ENCODE results near the gene CCND1.

CCND1 gene

DNA sequence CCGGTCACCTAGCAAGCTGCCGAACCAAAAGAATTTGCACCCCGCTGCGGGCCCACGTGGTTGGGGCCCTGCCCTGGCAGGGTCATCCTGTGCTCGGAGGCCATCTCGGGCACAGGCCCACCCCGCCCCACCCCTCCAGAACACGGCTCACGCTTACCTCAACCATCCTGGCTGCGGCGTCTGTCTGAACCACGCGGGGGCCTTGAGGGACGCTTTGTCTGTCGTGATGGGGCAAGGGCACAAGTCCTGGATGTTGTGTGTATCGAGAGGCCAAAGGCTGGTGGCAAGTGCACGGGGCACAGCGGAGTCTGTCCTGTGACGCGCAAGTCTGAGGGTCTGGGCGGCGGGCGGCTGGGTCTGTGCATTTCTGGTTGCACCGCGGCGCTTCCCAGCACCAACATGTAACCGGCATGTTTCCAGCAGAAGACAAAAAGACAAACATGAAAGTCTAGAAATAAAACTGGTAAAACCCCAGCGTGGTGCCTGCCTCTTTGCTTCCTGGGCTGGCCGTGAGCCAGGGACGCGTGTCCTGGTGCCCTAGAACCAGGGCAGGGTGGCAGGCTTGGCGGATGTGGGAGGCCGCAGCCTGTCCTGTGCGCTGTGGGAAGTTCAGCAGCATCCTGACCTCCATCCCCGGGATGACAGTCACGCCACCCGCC is 13.2 kb downstream of the CCND1 start:
- no peak for DNase-seq

DNA sequence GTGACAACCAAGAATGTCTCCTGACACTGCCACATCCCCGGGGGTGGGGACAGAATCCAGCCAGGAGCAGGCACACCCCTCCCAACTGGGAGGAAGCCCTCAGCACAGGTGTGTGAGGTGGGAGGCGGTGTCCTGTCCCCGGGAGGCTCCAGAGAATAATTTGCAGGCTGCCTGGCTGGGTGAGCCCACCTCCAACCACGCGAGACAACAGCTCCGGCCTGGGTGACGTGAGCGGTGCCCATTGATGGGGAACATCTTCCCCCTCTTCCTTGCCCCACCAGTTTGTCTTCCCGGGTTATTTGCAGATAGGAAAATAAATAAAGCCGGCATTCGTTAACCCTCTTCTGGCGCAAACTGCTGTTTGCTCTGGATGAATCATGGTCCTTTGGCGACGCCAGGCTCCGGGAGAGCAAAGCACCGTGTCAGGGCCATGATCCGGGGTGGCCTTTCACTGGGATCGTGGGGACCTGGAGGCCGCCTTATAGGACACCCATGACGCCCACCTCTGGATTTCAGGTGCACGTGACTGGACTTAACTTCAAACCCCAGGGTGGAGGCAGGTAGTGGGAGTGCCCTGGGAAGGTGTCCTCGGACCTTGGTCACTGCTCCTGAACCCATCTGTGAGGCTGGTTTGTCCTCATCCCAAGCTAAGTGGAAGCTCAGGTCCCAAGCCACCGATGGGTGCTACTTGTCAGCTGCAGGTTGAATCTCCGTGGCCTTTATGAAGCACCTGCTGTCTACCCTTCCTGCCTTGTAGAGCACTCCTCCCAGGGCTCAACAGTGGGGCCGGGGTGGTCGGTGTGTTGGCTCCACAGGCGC is 13.9 kb downstream of the CCND1 start:
- DNase-seq = no peak

DNA sequence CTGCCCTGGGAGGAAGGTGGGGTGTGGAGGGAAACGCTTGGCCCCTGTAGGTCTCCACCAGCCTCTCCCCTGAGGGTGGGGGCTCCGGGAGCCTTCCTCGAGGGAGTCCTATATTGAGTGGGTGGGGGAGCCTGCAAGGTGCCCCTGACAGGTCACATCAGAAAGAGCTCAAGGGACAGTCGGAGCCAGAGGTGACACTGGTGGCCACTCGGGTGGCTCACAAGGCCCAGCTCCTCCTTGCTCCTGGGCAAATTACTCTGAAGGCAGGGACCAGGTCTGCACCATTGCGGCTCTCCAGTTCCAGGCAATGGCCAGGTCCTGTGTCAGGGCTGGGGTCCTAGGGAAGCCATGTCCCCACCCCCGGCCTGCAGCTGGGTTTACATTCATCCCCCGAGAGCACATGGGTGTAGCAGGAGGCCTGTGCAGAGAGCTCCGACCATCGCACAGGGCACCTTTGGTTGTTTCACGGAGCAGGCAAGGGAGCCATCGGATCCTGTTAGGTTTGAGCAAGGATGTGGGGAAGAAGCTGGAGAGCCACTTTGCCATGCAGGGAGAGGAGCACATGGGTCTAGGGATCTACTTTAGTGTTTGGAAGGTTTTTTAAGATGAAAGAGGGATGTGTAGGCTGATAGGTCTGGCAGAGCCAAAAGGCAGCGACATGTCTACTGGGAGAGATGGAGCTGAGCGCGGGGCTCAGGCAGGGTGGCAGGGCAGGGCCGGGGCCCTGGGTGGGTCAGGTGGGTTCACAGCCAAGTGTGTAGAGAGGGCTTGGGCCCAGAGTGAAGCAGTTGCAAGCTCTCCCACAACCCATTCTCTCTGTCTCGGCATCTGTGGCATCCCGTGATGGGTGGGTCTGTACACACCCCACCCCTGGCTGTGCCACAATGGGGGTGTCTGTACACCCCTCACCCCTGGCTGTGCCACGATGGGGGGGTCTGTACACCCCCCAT is 14.8 kb downstream of the CCND1 start:
- no peak for DNase-seq

DNA sequence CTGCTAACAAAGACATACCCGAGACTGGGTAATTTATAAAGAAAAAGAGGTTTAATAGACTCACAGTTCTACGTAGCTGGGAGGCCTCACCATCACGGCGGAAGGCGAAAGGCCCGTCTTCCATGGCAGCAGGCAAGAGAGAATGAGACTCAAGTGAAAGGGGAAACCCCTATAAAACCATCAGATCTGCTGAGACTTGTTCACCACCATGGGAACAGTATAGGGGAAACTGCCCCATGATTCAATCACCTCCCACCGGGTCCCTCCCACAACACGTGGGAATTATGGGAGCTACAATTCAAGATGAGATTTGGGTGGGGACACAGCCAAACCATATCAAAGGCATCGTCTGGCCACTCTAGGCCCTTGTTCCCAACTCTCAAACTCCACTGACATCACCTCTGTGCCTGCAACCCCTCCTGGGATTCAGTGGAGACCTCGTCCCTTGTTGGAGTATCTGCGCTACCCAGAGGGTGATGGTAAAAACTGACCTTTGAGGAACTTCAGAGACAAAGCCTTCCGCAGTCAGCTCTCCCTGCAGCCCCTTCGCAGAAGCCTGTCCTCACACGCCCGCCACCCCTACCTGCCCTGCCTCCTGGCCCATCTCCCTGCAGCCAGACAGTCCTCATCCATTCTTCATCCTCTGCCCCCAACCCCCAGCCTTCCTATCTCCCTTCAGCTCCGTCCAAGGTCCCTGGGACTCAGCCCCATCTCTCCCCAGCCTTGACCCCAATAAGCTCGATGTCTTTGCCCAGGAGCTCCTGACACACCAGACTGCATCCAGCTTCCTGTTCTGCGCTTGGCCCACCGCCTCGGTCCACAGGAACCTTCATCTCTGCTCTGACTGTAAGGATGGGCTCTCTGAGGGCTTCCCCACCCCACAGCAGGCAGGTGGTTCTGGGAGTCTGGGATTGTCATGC is 15.8 kb downstream of the CCND1 start:
- no peak for DNase-seq

DNA sequence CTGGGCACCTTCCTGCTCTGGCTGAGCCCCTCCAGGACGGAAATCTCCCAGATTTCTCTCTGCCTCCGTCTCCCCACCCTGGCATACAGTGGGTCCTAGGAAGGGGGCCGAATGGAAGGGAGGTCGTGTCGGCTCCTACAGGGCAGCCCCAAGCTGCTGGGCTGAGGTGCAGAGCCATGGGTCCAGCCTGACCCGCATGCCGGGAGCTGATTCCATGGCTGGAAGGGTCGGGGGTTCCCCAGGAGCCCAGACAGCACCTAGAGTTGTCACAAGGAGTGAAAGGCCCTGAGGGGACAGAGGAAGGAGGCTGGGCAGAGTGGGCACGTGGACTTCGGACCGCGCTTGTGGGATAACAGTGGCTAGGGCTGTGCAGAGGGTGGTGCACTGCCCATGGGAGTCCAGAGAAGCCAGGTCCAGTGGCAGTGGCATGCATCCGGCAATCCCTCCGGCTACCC is 16.5 kb downstream of the CCND1 start:
- DNase-seq = no peak

DNA sequence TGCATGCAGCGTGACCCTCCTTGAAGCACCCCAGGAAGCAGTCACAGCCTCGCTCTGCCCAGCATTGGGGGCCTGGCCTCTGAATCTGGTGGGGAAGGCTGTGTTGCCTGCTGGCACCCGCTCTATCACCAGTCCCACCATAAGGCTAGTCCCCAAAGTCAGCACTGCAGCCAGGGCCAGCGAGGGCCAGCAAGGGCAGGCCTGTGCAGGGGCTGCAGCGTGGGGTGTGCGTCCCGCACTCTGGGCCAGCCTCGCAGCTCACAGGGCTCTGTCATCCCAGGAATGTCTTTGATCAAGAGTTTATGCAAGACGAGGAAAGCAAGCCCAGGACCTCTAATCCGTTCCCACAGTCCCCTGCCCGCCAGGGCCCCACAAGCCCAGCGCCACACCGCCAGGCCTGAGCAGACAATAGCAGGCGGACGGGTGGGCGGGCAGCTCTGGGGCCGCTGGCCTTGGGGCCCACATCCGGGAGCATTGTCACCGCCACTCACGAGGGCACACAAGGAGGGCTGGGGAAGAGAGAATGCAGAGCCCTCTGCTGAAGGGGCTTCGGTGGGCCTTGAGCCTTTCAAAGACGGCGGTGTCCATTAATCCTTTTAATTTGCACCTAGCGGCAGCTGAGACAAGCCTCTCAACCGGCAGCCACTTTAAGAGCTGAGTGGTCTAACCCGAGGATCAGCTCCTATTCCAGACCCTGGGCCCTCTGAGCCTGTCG is 17.1 kb downstream of the CCND1 start:
- no peak for DNase-seq

DNA sequence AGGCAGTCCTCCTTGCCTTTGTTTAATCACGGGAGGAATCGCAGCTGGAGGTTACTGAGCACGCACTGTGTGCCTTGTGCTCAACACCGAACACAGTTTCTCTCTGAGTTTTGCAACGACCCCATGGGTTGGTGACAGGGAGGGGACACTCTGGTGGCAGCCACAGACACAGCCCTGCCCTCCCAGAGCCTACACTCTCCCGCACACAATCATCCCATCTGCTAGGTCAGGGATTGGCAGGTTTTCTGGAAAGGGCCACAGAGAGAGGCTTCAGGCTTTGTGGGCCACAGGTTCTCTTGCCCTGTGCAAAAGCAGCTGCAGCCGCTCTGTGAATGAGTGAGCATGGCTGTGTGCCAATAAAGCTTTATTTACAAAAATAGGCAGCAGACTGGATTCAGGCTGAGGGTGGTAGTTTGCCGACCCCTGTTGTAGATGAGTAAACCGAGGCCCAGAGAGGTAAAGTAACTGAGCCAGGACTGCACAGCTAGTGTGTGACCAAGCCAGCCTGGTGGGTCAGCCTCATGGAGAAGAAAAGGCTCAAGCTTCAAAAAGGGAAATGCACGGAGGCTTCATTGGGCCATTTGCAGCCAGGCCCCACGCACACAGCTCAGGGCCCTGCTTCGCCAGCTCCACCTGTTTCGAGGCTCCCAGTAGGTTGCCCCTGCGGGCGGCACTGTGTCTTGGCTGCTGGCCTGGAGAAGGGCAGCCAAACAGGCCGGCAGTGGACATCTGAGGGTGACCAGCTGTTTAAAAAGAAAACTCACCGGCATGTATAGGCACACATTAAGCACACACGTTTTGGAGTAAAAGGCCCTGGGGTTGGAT is 17.9 kb downstream of the CCND1 start:
- no peak for DNase-seq

DNA sequence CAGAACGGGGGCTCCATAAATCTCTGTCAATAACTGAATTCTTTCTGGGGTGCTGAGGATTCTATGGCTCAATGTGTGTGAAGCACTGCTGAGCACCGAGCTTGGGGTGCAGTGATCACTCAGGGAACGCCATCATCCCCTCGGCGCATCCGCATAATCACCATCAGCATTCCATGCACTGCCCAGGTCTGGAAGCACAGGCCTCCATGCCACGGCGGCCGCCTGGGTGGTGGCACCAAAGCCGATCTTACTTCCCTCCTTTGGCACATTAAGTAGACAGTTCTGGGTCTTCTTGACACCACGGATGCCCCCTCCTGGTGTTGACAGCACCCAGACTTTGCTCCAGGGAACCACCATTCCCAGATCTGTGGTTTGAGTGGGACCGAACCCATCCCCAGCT is 18.6 kb downstream of the CCND1 start:
- no peak for DNase-seq

DNA sequence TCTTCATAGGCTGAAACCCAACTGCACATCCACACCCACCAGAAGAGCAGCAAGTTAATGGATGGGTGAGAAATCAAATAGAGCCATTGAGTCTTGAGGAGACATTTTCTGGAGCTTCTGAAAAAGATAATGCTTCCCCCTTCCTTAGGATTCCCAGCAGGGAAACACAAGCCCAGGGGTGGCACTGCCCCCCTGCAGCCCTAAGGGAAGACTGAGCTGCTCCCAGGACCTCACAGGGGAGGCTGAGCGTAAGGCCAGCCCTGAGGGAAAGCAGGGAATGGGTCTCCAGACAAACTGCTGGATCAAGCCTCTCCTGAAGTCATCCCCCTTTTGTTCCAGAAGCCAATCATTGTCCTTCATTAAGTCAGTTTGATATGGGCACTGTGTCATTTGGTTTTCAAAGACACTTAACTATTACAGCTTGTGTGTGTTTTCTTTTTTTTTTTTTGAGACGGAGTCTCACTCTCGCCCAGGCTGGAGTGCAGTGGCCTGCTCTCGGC is 19.1 kb downstream of the CCND1 start:
- no peak for DNase-seq

DNA sequence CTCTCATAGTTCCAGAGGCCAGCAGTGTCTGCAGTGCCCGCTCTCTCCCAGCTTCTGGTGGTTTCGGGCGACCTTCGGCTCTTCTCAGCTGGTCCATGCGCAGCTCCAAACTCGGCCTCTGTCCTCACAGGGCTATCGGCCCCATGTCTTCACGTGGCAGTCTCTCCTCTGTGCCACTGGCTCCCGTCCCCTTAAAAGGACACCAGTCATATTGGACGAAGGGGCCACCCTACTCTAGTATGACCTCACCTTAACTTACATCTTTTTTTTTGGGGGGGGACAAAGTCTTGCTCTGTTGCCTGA is 20.4 kb downstream of the CCND1 start:
- no peak for DNase-seq

DNA sequence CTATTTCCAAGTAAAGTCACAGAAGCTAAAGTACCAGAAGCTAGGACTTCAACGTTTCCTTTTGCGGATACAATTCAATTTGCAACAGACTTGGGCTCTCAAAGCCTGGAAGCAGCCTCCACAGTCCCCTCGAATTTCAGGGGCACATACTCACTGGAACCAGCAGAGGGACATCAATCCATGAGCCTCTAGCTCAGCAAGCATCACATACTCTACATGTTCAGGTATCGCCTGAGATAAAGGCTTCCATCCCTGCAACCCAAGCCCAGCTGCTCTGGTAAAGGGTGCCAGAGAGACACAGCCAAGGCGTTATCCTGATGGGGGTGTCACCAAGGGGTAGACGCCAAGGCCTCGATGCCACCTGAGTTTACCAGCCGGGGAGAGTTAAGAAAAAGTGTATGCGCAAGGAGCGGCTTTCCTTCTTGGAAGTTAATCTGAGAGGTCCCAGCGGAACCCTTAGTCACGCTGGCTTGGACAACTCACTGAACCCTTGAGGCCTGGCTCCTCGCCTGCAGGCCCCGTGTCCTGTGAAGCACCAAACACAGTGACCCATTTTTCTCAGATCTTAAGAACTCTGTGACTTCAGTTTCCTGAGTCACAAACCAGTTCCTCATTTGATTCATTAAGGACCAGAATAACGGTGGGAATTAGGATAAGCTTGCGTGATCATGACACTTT is 21.2 kb downstream of the CCND1 start:
- DNase-seq = no peak

DNA sequence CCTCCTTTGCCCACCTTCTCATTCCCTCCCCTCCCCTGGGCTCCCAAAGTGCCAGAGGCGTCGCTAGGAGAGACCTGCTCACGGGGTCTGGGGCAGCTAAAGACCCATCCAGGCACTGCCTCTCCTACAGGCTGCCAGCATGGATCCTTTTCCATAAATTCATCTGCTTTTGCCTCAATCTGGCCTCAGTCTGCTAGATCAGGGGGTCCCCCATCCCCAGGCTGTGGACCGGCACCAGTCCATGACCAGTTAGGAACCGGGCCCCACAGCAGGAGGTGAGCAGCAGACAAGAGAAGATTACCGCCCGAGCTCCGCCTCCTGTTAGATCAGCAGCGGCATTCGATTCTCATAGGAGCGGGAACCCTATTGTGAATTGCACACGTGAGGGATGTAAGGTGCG is 21.9 kb downstream of the CCND1 start:
- DNase-seq = no peak

DNA sequence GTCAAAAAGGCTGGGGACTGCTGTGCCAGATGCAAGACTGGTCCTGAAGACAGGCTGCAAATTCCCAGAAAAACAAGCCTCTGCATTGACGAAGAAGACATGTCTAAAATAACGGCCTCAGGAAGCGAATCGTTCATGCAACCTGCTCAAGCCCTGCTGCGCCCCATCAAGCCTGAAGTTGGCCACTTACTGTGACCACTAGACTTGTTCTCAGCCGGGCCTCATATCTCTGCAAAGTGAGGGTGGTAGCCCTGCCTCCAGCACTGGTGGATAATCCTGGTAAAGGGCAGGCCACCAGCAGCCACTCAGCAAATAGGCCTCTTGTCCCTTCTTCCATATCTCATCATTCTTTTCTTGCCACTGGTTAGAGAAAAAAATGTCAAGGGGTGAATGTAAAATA is 22.4 kb downstream of the CCND1 start:
- DNase-seq = no peak

DNA sequence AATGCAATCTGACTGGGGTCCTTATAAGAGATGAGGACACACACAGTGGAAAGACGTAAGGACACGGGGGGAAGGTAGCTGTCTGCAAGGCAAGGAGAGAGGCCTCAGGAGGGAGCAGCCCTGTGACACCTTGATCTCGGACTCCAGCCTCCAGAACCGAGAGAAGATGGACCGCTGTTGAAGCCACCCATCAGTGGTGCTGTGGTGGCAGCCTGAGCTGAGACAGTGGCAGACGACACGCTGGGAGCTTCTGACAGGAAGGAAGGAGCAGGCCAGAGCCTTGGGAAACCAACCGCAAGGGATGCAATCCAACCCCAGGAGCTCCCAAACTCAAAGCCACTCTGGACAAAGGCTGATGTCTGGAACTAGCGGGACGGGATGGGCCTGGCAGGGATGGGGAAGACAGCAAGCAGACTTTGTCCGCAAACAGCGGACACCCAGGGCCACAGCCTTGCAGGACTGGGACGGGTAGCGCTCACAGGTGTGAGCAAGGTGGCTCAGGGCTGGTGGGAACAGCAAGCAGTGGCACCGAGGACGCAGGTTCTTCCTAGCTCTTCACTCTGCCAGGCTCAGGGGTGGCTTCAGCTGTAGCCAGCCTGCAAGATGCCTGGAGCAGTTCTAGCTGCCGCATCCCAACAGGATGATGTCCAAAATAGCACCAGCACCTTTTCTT is 23.3 kb downstream of the CCND1 start:
- no peak for DNase-seq

DNA sequence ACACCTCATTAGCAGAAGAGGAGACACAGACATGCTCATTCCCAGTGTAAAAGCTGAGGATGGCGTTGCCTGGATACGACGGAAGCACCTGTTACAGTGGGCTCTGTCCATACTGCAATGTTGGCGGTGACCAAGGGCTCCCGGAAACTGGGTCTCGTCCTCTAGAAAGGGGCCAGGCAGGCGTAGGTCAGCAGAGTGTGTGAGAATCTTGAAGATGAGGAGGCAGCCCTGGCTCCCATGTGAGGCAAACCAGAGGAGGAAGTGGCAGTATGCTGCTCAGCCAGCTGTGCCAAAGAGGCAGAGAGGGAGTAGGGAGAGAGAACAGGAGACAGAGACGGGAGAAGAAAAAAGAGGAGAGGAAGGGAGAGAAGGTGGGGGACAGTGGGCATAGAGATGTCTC is 23.9 kb downstream of the CCND1 start:
- no peak for DNase-seq

DNA sequence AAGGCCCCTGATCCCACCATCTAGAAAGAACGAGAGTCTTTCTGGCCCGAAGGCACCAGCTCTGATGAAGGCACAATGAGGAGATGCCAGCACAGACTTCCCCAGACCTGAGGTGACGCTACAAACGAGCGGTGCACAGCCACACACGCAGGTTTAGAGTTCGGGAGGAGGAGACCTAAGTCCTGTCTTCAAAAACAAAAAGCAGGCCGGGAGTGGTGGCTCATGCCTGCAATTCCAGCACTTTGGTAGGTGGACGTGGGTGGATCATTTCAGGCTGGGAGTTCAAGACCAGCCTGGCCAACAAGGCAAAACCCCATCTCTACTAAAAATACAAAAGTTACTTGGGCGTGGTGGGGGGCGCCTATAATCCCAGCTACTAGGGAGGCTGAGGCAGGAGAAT is 24.7 kb downstream of the CCND1 start:
- no peak for DNase-seq

DNA sequence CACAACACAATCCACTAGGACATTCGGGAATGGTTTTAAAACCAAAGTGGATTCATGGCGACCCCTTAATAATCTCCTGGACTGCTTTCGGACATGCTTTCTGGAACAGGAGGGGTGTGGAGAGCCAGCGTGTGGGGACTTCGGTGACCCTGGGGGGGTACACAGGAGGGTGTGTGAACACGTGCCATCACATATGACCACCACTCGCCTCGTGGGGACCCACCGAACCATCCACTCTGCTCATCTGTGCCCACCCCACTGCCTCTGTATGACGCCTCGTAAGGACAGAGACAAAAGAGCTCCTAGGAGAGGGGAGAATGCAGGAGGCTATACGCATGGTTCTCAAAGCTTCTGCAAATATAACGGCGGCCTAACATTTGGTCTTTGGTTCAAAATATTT is 25.3 kb downstream of the CCND1 start:
- DNase-seq = no peak

DNA sequence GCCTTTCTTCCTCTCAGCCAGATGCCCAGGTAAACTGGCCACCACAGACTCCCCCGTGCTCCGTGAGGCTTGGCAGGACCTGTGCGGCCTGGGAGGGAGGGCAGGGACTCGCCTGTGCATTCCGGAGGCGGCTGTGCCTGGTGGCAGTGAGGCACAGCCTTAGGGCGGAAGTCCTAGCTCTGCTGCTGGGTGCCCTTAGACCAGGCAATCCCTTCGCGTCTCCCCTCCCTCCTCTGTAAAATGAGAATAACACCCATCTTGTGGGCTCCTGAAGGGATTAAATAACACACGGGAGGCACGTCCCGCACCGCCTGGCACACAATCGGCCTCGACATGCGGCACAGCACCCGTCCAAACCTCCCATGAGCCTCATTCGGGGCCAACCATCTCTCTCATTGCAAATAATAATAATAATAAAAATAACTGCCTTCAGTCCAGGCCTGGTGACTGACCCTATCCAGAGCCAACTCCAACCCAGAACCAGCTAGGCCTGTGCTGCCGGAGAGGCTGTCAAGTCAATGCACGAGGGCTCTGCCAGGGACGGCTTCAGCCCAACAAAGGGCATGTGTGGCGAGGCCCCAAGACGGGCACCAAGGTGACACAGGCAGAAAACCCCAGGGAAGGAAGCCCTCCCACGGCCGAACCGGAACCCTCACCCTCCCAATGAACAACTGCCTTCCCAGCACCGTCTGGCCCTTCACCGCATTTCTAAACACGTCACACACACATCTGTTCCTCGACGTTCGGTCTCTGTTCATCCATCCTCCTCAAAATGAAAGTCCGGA is 26.0 kb downstream of the CCND1 start:
- no peak for DNase-seq

Data from T-helper 9 cell (primary cell).